ENCODE results near the gene ENTHD1.

The ENTHD1 gene

GRCh38 chr22:39845529-39845928, 48.0 kb downstream of the ENTHD1 start:
- no peak for DNase-seq (ENCODE audit: low read depth)

- DNase-seq (ENCODE audit: low read depth), result no peak
These were observed 53.5 kb downstream of the ENTHD1 start for GRCh38 chr22:39839917-39840510.

DNA sequence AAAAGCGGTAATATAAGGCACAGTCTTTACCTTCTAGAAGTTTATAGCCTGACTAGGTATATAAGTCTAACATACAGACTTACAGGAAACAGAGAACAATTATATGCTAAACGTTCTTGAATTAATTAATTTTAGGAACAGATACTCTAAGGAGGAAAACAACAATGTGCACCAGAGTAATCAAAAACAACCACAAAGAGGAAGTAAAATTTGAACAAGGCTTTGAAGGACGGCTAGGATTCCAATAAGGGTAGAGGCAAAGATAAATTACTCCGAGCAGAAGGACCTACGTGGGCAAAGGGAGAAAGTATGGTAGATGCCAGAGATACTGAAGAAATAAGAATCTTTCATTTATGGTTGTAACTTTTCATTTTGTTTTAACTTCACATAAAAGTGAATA, 54.4 kb downstream of the ENTHD1 start:
- DNase-seq (ENCODE audit: low read depth), result no peak

DNA sequence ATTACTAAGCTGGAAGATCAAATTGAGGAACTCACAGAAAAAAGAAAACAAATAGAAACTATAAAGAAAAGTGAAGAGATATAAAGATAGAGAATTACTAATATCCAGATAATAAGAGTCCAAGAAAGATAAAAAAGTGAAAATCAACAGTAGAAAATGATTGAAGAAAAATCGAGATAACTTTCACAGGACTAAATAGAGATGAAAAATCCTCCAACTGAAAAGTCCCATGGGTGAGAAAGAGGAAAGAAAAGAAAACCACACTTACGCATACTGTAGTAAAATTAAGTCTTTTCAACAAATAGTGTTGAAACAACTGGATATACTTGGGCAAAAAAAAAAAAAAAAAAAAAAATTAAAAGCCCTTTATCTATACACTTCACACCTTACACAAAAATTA, 60.0 kb downstream of the ENTHD1 start:
- no peak for DNase-seq (ENCODE audit: low read depth)

DNA sequence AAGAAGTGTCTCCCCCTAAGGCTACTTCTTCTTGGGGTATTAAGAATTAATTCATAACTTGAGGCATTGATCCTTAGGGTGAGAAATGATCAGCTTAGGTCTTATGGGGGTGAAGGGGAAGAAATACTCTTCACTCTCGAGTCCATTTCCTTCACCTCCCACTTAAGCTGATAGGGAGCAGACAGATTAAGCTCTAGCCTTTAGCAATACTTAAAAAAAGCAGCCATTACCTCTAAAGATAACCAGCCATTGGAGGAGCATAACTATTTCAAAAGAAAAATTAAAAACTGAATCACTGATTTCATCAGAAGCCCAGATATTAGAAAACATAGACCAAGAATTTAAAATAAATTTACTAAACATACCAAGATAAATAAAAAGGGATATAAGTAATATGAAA, 60.5 kb downstream of the ENTHD1 start:
- no peak for DNase-seq (ENCODE audit: low read depth)

DNA sequence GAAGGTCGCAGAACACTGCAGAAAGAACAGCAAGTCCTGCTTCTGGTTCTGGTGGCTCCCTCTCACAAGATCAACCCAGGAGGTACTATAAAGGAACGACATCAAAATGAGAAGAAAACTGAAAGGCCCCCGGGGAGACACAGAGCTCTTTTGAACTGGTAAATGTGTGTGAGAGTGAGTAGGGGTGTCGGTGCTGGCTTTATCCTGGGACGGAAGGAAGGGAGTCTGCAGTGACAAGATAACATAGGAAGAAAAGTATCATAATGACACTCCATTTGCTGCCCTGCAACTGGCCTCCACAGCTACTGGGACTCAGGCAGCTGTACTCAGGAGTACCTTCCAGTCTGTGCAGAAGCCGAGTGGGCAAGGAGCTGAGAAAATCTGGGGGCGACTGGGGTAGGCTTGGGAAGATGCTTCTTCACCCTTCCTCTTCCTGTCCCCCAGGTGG, 60.9 kb downstream of the ENTHD1 start:
- DNase-seq (ENCODE audit: low read depth), result no peak

GRCh38 chr22:39825661-39826102, 67.9 kb downstream of the ENTHD1 start:
- DNase-seq (ENCODE audit: low read depth), result no peak

GRCh38 chr22:39821008-39821407, 72.6 kb downstream of the ENTHD1 start:
- DNase-seq (ENCODE audit: low read depth), result no peak

DNA sequence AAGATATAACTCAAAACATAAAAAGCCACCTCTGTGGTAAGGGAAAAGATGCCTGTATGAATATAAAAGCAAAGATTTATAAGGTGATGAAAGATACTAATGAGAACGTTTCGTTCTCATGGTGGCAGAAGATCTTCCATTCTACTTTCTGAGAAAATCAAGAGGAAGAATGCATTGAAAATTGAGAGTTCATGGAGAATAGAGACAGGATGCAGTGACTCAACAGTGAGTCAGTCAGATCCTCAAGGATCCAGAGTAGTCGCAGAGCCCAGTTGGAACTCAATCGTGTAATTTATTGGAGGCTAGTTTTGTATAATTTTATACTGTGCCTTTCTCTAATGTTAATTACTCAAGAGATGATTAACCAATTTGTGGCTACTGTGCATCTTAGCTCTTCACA, 73.3 kb downstream of the ENTHD1 start:
- DNase-seq (ENCODE audit: low read depth), result peak; percentile 19

DNA sequence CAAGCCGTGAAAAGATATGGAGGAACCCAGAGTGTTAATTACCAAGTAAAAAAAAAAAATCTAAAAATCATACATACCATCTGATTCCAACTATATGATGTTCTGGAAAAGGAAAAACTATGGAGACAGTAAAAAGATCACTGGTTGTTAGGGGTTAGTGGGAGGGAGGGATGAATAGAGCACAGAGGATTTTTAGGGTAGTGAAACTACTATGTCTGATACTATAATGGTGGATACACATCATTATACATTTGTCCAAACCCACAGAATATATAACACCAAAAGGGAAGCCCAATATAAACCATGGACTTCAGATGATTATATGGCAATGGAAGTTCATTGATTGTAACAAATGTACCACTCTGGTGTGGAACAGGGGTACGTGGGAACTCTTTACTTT, 74.1 kb downstream of the ENTHD1 start:
- DNase-seq (ENCODE audit: low read depth), result no peak

GRCh38 chr22:39818094-39818493, 75.5 kb downstream of the ENTHD1 start:
- DNase-seq (ENCODE audit: low read depth), result no peak

DNA sequence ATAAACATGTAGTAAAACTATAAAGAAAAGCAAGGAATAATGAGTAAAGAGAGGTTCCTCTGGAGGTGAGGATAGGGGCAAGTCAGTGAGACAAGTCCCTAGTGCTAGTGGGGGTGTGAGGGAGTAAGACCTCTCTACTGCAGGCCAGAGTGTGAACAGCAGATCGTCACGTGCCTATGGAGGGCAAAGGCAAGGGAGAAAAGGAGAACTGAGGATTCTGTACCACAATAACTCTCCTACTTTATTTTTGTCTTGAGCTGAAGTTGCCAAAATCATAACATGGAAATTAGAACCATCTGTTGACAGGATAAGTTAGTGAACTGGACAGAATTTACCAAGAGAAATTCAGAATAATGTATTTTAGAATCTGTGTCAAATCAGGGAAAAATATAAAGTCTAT, 77.6 kb downstream of the ENTHD1 start:
- DNase-seq (ENCODE audit: low read depth), result peak; percentile 42

- DNase-seq (ENCODE audit: low read depth), result peak; percentile 33
These were observed 78.7 kb downstream of the ENTHD1 start for GRCh38 chr22:39814899-39815298.

- DNase-seq (ENCODE audit: low read depth), result no peak
These were observed 83.6 kb downstream of the ENTHD1 start for GRCh38 chr22:39809772-39810557.

DNA sequence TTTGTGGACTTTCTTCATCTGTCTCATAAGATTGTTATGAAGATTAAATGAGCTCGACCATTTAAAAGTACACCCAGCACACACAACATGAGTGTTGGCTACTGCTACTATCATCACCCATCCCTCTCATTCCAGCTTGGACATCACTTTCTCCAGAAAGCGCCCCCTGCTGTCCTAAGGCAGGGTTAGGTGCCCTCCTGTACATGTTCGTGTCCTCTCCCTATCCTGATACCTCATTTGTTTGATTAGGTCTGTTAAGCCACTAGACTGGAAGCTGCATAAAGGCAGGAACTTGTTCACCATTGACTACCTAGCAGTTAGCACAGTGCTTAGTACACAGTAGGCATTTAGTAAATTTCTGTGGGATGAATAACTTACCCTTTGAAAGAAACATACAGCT, 85.5 kb downstream of the ENTHD1 start:
- no peak for DNase-seq (ENCODE audit: low read depth)

DNA sequence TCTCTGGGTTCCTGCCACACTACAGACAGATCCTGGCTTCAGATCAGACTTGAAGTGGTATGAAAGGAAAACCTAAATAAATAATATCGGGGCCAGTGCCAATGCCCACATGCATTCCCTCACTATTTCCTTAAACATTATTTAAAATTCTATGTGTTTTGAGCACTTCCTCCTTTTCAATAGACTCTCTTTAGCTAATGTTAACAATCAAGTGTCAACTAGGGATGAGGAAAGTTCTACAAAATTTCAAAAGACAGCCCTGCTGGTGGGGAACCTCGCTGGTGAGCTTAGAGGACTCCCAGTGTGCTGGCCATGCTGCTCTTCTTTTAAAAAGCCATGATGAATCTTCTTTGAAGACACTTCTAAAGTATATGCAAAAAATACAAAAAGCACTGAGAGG, 87.5 kb downstream of the ENTHD1 start:
- DNase-seq (ENCODE audit: low read depth), result no peak

DNA sequence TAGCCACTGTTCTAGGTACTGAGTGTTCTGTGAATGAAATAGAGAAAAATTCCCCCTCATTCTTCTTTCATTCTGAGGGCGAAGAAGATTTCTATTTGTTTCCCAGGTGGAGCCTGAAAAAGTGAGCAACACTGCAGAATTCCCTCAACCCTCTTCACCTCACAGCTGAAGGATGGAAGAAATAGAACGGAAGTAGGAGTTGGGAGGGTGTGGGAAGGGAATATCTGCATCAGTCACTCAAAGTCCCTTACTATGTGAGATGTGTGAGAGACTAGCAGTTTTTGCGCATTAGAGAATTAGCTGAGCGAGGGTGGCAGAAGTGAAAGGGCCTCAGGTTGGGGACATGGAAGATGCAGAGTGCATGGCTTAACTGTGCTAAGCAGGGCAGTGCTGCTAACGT, 88.4 kb downstream of the ENTHD1 start:
- no peak for DNase-seq (ENCODE audit: low read depth)

DNA sequence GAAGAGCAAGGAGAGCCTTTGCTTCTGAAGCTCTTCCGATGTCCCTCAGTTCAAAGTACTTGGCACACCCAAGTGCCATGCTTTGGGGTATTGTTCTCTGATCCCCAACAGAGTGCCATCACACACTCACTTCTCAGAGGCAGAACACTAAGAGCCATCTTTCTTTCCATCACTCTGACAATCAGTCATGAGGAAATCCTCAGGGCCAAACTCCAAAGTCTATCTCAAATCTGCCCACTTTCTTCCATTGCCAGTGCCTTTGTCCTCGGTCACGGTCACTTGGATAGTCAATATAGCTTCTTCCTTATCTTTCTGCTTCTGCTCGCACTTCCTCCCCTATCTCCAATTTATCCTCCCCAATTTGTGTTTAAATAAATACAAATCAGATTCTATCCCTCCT, 90.9 kb downstream of the ENTHD1 start:
- no peak for DNase-seq (ENCODE audit: low read depth)

DNA sequence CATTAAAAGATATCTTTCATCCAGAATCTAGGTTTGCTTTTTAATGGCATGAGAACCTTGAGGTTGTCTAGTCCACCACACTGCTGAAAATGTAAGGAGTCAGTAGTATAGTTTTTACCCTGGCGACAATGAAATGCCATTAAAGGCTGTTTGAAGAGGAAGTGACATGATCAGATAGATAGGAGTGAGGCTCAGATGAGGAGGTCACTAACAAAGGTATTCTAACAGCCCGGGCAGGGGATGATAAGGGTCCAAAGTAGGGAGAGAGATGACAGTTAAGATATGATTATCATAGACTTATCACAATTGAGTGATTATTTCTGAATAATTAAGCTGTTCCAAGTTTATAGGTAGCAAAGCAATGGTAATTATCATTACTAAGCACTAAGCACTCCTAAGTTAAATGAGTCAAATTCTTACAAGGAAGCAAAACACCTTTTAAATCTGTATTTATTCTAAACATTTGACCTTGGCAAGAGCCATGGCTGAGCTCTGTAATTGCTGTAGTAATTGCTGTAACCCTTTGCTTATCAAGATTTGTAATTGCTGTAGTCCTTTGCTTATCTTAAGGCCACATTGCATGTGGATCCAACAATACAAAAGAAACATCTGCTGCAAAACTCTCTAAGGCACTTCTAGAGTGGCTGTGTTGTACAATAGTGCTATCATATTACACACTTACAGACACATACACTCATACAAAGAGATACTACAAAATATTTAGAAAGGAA, 92.6 kb downstream of the ENTHD1 start:
- no peak for DNase-seq (ENCODE audit: low read depth)

DNA sequence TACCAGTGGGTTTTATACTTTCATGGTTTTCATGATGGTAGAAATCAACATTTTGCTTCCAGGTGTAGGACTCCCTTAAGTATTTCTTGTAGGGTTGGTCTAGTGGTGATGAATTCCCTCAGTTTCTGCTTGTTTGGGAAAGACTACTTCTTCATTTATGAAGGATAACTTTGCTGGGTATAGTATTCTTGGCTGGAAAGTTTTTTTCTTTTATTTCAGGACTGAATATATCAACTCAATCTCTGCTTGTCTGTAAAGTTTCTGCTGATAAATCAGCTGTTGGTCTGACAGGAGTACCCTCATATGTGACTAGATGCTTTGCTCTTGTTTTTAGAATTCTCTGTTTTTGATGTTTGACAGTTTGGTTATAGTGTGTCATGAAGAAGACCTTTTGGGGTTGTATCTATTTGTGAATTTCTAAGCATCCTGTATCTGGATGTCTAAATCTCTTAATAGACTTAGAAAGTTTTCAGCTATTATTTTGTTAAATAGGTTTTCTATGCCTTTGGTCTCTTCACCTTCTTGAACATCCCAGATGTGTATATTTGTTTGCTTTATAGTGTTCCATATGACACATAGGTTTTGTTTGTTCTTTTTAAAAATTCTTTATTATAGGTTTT, 95.9 kb downstream of the ENTHD1 start:
- DNase-seq (ENCODE audit: low read depth), result no peak

GRCh38 chr22:39789788-39790187, 103.8 kb downstream of the ENTHD1 start:
- DNase-seq (ENCODE audit: low read depth), result no peak

GRCh38 chr22:39785232-39785631, 108.3 kb downstream of the ENTHD1 start:
- DNase-seq (ENCODE audit: low read depth), result no peak

Measured in fibroblast of gingiva (primary cell).